T-helper 9 cell (primary cell): Measurements from ENCODE around the gene ZSCAN29.
"Not testable (repeated sequence)": the region's sequence is repeated elsewhere in the genome, so short reads cannot be mapped to it uniquely, and the experiment has no call there.

Experiments
- DNase-seq: peaks from one replicate; pipeline ENCODE4 v3.0.0-alpha.2; 2020
- total RNA-seq, 2 donors: gene quantifications; one replicate each; lab custom pipeline; 2026; lab: John Stamatoyannopoulos, UW

The ZSCAN29 gene
- total RNA-seq = 23.7 to 58.5 reads per million in 2 donors

DNA sequence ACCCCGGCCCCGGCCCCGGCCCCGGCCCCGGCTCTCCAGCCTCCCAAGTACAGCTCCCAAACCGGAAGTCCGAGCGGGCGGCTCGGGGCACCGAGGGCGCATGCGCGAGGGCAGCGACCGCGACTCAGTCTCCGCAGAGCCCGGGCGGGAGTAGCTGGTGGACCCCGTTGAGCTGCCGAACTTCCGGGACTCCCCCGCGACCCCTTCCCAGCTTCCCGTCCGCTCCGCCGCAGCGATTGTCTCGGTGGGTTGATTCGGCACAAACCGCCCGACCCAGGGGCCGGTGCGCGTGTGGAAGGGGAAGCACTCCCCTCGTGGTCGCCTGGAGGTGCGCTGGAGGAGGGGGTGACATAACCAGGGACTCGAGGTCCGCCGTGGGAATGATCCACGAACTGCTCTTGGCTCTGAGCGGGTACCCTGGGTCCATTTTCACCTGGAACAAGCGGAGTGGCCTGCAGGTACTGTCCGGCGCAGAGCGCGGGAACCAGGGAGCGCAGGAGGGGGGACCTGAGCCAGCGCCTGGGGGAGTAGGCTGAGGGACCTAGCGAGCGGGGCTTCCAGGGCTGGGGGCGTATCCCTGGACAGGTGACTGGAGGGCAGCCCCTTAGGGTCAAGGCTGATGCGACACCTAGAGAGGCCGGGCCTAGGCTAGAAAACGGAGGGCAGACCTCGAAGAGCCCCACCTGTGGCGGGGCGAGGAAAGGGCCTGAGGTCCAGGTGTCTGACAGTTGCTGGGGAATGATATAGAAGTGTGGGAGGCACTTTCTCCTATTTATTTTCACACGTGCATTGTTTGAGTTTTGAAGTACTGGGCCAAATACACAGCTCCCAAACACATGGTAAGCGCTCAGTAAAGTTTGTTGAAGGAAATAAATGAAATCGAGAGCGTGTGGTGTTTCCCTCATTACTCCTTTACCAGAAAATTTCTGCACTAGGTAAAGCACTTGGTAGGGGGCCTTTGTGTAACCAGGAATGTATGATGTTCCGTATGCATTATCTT is at the start of gene ZSCAN29, which contains the start of gene TUBGCP4:
ZSCAN29 (minus strand) TSS at position 69 of the 1,000 bp plus-strand sequence. CDS start 1,130 bp downstream, outside the sequence.
TUBGCP4 (plus strand) TSS at position 127 of the 1,000 bp plus-strand sequence; CDS start at position 381, 254 bp downstream.
- peak; percentile 53 for DNase-seq

DNA sequence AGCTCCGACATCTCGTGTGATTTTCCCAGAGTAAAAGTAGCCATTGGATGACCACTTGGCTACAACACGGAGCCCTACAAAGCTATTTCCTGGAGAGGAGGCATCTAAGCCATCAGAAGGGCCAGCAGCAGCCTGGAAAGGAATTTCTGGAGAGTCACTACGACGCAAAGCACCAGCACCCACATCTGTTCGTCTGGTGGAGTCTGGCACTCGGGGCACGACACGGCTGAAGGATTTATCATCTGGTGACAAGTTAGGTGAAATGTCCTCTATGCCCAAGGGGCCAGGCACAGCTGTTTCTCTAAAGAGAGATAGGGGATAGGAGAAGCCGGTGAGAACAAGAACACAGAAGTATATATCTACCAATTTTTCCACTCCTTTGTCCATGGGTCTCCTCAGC is 49.6 kb upstream of the ZSCAN29 start:
- no peak for DNase-seq

DNA sequence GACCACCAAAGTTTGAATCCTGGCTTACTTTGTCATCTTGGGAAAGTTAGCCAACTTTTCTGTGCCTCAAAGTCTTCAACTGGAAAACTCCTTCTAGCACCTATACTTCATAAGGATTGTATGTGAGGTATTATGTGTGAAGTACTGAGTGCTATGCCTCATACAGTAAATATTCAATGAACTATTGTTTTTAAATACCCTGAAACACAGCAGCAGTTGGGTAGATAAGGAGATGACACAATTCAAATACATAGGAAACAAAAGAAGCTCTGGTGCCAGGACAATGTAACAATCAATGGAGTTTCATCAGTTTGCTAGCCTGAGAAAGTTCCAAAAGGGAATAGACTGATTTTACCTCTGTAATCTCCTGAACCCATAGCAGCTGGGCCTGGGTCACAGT is 43.4 kb upstream of the ZSCAN29 start:
- no peak for DNase-seq

DNA sequence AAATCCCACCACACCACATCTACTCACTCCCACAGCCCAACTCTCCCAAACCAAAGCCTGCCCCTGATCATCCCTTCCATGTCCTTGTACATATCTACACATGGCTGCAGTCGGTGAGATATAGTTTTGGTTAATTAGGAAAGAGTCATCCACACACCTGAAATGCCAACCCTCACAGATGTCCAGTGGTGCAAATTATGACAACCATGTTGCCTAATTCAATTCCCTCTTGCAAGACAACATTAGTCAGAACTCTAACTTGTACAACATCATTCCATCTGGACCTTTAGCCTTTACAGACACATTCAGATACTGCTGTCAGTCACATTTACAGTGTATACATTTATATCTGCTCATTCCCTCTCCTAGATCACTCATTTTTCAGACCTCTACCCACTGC is 41.3 kb upstream of the ZSCAN29 start:
- DNase-seq = no peak

DNA sequence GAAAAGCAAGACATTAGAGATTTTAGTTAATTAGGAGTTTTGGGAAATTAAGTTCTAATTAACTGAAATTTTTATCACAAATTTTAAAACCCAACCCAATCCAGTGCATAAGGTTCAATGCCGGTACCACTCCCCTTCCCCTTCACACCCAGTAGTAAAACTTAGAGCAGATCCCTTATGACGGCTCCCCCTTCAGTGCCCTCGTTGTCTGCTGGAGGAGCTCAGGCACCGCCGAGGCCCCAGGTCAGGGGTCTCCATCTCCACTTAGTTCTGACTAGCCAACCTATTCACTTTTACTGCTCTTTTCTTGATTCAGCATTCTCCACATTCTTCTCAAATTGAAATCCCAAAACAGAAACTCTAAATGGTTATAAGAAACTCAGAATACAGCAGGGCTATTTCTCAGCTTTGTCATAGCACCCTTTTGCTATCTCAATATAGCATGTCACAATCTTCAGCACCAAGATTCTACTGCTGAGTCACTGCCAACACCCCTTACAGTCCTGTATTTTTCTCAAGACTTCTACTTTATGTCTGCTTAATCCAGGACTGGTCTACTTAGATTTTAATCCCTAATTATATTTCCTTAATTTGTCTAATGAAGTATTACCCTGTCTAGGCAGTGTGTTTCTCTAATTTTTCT is 39.9 kb upstream of the ZSCAN29 start:
- DNase-seq = no peak

DNA sequence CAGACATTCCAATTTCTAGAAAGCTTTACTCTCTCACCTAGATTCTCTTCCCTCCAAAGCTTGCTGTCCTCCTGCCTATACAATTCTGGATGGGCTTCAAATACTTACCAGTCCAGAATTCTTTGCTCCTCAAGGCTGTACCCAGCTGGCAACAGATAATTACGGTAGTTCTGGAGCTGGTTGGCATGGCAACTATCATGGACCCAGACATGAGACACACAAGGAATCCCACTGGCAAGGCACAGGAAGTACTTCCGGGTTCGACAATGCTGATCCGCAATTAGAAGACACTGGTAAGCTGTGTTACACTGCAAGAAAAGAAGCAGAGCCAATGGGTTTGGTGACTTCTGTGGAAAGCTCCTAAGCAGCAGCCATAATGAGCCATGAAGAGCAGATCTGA is 37.9 kb upstream of the ZSCAN29 start:
- DNase-seq = no peak

DNA sequence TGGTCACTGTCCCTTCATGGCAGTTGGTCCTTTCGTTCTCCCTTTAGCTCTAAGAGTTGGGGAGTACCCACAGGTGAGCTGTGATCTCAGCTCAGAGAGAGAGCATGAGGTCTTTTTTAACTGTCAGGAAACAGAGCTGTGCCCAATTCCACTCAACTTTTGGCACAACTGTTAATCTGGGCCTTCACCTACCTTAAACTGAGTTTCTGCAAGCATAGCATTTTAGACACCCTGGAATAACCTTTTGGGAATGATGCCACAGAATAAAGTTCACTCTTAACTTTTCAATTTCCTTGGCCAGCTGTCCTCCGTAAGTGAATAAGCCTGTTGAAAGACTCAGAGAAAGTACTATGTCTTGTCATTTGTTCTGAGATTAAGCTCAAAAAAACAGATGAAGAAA is 36.0 kb upstream of the ZSCAN29 start:
- no peak for DNase-seq

DNA sequence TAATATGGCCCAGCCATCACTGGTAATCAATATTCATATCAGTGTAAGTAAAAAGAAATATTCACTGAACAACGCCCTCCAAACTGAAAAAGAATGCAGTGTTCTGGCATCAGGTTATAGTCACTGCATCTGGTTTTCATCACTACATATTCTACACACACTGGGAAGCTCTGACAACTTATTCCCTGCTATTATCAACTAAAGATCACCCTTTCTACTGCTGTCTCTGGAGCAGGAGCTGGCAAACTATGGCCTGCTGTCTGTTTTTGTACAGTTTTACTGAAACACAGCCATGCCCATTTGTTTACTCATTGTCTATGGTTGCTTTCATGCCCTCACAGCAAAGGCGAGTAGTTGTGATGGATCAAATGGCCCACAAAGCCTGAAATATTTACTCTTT is 35.3 kb upstream of the ZSCAN29 start:
- no peak for DNase-seq

DNA sequence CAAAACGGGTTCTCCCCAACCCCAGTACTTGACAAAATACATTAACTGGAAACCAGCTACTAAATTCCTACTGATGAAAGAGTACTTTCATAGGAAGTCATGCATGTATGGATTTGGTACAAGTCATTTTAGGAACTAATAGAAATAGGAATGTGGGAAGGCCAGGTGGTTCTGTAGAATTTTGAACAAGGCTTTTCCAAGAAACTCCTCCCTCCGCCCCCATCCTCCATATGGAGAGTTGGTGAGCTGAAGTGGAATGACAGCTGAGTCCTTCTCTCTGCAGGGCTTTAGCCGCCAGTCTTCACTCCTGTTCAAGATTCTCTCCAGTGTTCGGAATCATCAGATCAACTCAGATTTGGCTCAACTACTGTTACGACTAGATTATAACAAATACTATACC is 33.3 kb upstream of the ZSCAN29 start:
- no peak for DNase-seq

DNA sequence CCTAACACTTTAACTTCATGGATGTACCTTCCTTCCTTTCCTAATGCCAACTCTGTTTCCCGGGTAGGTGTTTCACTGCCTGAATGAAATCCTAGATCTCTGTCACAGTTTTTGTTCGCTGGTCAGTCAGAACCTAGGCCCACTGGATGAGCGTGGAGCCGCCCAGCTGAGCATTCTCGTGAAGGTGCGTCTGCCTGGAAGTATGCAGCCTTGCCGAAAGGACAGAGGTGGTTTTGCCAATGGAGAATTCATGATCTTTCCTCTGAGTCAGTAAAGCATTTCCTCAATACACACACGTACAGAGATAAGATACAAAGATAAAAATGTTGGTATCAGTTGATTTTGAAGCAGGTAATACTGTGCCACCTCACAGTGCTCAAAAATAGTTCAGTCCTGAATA is 32.8 kb upstream of the ZSCAN29 start:
- DNase-seq = no peak

DNA sequence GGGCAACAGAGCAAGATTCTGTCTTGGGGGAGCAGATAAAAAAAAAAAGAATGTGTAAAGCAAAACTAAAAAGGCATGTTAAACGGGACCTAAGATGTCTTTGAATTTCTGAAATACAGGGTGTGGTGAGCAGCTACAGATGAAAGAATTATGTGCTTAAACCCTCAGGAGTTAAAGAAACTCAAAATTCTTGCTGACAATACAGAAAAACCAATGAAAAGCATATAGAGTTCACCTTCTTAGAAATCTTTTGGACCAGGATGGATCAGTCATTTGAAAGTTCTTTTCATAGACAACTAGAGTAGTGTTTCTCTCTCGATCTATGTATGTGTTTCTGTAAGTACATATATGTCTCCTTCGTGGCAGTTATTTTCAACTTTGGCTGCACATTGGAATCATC is 31.4 kb upstream of the ZSCAN29 start:
- no peak for DNase-seq

DNA sequence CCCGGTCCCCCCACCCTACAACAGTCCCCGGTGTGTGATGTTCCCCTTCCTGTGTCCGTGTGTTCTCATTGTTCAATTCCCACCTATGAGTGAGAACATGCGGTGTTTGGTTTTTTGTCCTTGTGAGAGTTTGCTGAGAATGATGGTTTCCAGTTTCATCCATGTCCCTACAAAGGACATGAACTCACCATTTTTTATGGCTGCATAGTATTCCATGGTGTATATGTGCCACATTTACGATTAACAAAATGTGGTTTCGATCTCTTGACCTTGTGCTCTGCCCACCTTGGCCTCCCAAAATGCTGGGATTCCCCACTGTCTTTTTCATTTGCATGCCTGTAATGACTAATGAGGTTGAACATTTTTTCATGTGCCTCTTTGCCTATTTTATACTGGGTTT is 22.7 kb upstream of the ZSCAN29 start:
- DNase-seq = not testable (repeated sequence)

DNA sequence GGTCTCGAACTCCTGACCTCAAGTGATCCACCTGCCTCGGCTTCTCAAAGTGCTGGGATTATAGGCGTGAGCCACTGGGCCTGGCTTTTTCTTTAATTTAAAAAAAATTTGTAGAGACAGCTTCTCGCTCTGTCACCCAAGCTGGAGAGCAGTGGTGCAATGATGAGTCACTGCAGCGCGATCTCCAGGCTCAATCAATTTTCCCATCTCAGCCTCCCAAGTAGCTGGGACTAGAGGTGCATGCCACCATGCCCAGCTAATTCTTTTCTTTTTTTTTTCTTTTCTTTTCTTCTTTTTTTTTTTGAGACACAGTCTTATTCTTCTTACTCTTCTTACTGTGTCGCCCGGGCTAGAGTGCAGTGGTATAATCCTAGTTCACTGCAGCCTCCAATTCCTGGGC is 19.9 kb upstream of the ZSCAN29 start:
- no peak for DNase-seq

DNA sequence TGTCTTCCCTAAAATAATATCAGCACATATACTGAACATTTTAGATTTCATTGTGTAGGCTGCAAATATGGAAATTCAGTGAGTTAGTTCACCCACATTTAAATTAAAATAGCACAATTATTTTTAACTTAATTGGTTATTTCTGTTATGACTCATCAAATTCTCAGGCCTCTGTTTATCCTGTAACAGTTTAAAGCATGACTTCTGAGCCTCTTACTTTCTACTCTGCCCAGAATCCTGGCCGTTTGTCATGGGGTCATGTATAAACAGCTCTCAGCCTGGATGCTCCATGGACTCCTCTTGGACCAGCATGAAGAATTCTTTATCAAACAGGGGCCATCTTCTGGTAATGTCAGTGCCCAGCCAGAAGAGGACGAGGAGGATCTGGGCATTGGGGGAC is 12.2 kb upstream of the ZSCAN29 start:
- no peak for DNase-seq

DNA sequence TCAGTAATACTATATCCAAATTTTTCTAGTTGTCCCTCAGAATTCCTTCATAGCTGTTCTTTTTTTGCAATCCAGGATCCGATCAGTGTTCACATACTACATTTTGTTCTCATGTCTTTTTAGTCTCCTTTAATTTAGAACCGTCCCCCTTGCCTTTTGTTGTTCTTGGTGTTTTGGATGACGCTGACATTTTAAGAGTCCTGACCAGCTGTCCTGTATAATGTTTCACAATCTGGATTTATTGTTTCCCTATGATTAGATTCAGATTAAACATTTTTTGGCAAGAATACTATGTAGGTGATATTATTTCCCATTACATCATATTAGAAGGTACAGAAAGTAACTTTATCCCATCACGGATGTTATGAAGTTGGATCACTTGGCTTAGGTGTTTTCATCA is 11.5 kb upstream of the ZSCAN29 start:
- no peak for DNase-seq

DNA sequence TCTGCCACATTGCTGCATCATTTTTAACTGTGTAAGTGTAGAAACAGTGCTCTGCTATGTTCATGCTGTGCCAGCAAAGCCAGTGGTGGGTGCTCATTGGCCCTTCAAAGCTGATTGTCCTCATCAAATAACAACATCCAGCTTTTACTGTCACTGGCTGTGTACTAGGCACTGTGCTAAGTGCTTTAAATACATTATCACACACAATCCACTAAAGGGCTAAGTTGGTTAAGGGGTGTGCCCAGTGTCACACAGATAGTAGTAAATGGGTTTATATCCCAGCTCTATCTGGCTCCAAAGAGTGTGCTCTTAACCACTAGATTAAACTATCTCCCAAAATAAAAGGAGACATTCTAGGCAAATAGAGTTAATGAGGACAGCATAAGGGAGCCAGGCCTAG is 7.8 kb upstream of the ZSCAN29 start:
- no peak for DNase-seq

DNA sequence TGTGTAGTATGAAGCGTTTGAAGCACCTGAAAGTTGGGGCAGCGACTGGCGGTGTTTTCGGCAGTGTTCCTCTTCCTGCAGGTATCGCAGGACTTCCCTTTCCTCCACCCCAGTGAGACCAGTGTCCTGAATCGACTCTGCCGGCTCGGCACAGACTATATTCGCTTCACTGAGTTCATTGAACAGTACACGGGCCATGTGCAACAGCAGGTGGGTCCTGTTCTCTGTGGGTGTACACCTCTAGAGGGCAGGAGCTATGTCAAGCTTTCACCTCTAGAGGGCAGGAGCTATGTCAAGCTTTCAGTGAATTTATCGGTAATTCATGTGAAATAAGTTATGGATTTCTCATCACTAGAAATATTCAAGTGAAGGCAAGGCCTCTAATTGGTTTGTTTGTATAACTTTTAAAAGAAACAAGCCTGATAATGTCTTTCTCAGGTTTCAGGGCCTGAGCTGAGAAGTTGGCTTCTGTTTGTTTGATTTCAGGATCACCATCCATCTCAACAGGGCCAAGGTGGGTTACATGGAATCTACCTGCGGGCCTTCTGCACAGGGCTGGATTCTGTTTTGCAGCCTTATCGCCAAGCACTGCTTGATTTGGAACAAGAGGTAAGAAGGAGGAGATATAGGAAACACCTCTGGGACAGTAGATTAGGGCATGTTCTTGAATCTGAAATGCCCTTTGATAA is 5.3 kb upstream of the ZSCAN29 start:
- peak; percentile 11 for DNase-seq

DNA sequence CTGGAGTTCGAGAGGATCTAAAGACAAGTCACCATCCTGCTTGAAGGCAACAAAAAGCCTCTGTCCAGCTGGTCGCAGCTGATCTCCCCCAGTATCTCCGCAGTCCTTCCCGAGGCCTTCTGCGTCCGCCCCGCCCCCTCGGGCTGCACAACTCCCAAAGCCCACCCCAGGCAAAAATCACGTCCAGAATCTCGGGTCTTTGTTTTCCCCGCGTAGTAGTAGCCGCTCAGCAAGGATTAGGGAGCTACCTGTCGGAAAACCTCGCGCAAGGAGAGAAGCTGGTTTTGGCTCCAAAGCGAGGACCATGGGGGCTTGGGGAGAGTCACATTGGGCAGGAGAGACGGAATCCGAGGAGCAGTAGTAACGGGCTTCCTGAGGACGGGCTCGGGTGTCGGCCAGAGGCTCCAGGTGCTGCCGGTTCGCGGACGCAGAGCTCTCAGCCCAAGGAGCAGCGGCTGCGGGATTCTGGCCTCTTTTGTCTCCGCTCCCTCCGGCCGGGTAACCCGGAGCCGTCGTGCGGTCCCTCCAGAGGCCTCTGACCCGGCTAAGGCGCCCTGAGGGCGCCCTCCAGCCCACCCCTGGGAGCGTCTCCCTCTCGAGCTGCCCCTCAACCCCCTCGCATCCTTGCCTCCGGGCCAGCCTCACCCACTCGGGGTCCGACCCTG is 401 bp downstream of the ZSCAN29 start:
- DNase-seq = peak; percentile 3

DNA sequence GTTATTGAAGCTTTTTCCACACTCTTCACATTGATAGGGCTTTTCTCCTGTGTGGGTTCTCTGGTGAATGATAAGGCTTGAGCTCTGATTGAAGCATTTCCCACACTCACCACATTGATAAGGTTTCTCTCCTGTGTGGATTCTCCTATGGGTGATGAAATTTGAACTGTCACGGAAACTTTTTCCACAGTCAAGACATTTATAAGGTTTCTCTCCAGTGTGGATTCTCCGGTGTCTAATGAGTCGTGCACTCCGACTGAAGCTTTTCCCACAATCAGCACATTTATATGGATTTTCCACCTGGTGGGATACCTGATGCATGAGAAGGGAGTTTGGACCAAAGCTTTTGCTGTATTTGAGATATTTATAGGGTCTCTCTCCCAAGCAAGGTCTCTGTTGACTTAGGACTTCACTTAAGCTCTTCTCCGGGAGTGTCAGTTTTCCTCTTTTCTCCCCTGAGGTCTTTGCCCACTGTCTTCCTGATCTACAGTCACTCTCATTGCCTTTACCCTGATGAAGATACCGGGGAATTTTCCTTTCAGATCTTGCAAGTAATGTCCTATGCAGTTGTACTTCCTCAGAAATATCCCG is 9.4 kb downstream of the ZSCAN29 start:
- no peak for DNase-seq

DNA sequence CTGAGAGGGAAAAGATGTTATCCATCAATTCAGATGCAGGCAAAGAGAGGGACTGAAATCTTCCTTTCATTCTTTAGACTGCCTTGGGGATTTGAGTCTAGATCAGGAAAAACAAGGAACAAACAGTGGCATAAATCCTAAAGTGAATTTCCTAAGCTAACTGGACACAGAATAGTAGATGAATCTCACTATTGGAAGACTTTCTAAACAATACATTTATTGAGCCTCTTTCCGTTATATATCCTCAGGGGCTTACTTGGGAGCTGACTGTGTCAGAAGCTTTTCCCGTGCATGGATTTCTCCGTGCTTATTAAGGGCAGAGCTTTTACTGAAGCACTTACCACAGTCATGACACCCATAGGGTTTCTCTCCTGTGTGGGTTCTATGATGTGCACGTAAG is 10.0 kb downstream of the ZSCAN29 start:
- DNase-seq = no peak

DNA sequence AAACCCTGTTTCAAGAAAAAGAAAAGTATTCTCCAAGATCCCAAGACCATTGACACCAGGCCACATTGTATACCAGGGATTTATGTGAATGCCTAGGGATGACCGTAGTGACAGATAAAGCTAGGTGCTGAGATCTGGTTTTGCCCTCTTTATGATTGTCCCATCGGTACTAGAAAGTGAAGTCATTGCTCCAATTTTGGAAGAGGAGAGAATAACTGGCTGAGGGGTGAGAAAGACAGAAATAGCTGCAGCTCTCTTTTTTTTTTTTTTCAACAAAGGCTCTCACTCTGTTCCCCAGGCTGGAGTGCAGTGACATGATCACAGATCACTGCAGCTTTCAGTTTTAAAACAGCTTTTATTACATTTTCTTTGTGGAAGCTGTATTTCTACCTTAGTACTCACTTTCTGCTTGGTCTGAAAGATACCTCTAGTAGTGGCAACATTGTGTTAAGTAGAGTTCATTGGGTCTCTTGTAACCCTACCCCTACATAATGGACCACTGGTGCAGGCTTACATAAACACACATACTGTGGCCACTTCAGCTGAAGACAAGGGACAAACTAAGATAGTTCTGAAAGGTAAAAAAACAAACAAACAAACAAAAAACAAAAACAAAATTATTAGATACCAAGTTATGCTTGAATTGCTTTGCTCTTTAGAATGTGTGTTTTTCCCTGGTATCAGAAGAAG is 18.0 kb downstream of the ZSCAN29 start:
- no peak for DNase-seq

DNA sequence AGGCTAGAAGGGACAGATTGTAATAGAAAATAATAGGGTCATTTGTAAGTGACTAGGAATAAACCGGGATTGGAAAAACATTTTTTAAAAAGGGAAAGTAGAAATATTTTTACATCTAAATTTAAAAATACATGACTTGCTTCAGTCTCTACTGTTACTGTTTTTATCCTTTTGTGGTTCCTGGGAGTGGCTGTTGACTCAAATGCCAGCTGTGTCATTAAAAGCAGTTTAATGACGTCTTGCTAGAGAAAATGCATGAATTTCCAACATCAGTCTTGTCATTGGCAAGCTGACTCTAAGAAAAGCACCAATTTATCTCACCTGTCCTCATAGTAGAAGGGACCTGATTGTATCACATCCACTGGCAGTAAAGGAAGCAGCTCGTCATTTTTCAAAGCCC is 23.7 kb downstream of the ZSCAN29 start:
- no peak for DNase-seq
